GM15510 (cell line): ENCODE data around the gene SLC6A15.

Experiments used
- POLR2A ChIP-seq: IDR thresholded peaks from 3 replicates; pipeline ENCODE4 v1.6.1; 2011; ENCODE audit warnings: borderline replicate concordance; ENCODE audit not compliant: insufficient read length; ENCODE audit errors: extremely low read depth

Gene SLC6A15

GRCh38 chr12:84910549-84911241 lies 1.9 kb downstream of the SLC6A15 start:
- no peak for TF ChIP-seq POLR2A

GRCh38 chr12:84904051-84904450 lies 8.5 kb downstream of the SLC6A15 start:
- TF ChIP-seq POLR2A = no peak

- TF ChIP-seq POLR2A = no peak
Measured at GRCh38 chr12:84891106-84891838, 21.3 kb downstream of the SLC6A15 start.

- TF ChIP-seq POLR2A = no peak
Measured at GRCh38 chr12:84889818-84890217, 22.8 kb downstream of the SLC6A15 start.

GRCh38 chr12:84888861-84889260 lies 23.7 kb downstream of the SLC6A15 start:
- no peak for TF ChIP-seq POLR2A

- no peak for TF ChIP-seq POLR2A
Measured at GRCh38 chr12:84877340-84877739, 35.3 kb downstream of the SLC6A15 start.

- TF ChIP-seq POLR2A = no peak
Measured at GRCh38 chr12:84875241-84875640, 37.4 kb downstream of the SLC6A15 start.

- TF ChIP-seq POLR2A = no peak
Measured at GRCh38 chr12:84874825-84875139, 37.8 kb downstream of the SLC6A15 start.

- no peak for TF ChIP-seq POLR2A
Measured at GRCh38 chr12:84874125-84874824, 38.3 kb downstream of the SLC6A15 start.

- TF ChIP-seq POLR2A = no peak
Measured at GRCh38 chr12:84862186-84862585, 50.4 kb downstream of the SLC6A15 start.

- TF ChIP-seq POLR2A = no peak
Measured at GRCh38 chr12:84860718-84861117, 51.9 kb downstream of the SLC6A15 start.

- no peak for TF ChIP-seq POLR2A
Measured at GRCh38 chr12:84858796-84859195, 53.8 kb downstream of the SLC6A15 start.

GRCh38 chr12:84857525-84858208 lies 54.9 kb downstream of the SLC6A15 start:
- TF ChIP-seq POLR2A = no peak

- no peak for TF ChIP-seq POLR2A
Measured at GRCh38 chr12:84856156-84856900, 56.3 kb downstream of the SLC6A15 start.

- TF ChIP-seq POLR2A = no peak
Measured at GRCh38 chr12:84843593-84844144, 68.9 kb downstream of the SLC6A15 start.

- no peak for TF ChIP-seq POLR2A
Measured at GRCh38 chr12:84842406-84843013, 70.1 kb downstream of the SLC6A15 start.
